HUES48 (cell line): ENCODE measurements around the gene KIAA1217.
A peak's percentile ranks its signal among the peaks of the same experiment; 100 is the strongest.
"Not testable (repeated sequence)": the region's sequence is repeated elsewhere in the genome, so short reads cannot be mapped to it uniquely, and the experiment has no call there.

Experiments
- H3K27ac ChIP-seq: one replicate; pipeline ENCODE4 v1.7.0; 2013; ENCODE audit warnings: low read depth, low read length, inconsistent platforms
- H3K27me3 ChIP-seq: 2 replicates; pipeline ENCODE4 v1.6.1; 2013; ENCODE audit warnings: mild to moderate bottlenecking, low read length; ENCODE audit not compliant: control insufficient read depth, insufficient read depth
- H3K36me3 ChIP-seq: 2 replicates; pipeline ENCODE4 v1.6.1; 2013; ENCODE audit warnings: low read length; ENCODE audit not compliant: control insufficient read depth, insufficient read depth
- H3K4me1 ChIP-seq: 2 replicates; pipeline ENCODE4 v1.6.1; 2013; ENCODE audit warnings: mild to moderate bottlenecking, low read length; ENCODE audit not compliant: control insufficient read depth, insufficient read depth
- H3K4me3 ChIP-seq: 2 replicates; pipeline ENCODE4 v1.5.1; 2013; ENCODE audit warnings: mild to moderate bottlenecking, low read depth, low read length
- H3K9ac ChIP-seq: 2 replicates; pipeline ENCODE4 v1.6.1; 2013; ENCODE audit warnings: mild to moderate bottlenecking, low read depth, low read length, moderate library complexity
- H3K9me3 ChIP-seq: 2 replicates; pipeline ENCODE4 v1.6.1; 2013; ENCODE audit warnings: low read length; ENCODE audit not compliant: control insufficient read depth, insufficient read depth

KIAA1217 gene

GRCh38 chr10:24442641-24443174 lies 233.8 kb downstream of the KIAA1217 start:
- not testable (repeated sequence) for H3K36me3 ChIP-seq, H3K27ac ChIP-seq, H3K9ac ChIP-seq, H3K4me1 ChIP-seq, H3K9me3 ChIP-seq, H3K4me3 ChIP-seq, H3K27me3 ChIP-seq

GRCh38 chr10:24444337-24444736 lies 235.4 kb downstream of the KIAA1217 start:
- H3K27ac ChIP-seq = no peak overlapping the region
- H3K36me3 ChIP-seq = 0 out of 2 replicates have a peak, but pooled peaks cover 4% of the 10 kb centered on the region
- H3K9me3 ChIP-seq = no peaks in the 10 kb centered on the region
- H3K9ac ChIP-seq = no peak overlapping the region
- no peak overlapping the region for H3K4me3 ChIP-seq
- no peaks in the 10 kb centered on the region for H3K27me3 ChIP-seq
- H3K4me1 ChIP-seq = peaks cover 9% of the 10 kb centered on the region; the same call in 1 of the 2 replicates

- H3K27ac ChIP-seq, H3K4me1 ChIP-seq, H3K27me3 ChIP-seq, H3K36me3 ChIP-seq, H3K4me3 ChIP-seq, H3K9me3 ChIP-seq, H3K9ac ChIP-seq: not testable (repeated sequence)
Observed at GRCh38 chr10:24445958-24446357, 237.0 kb downstream of the KIAA1217 start.

- H3K27me3 ChIP-seq = no peaks in the 10 kb centered on the region
- no peaks in the 10 kb centered on the region for H3K9me3 ChIP-seq
- no peak overlapping the region for H3K27ac ChIP-seq
- no peak overlapping the region for H3K9ac ChIP-seq
- no peaks in the 10 kb centered on the region for H3K36me3 ChIP-seq
- H3K4me3 ChIP-seq = no peak overlapping the region
- H3K4me1 ChIP-seq = peaks cover 8% of the 10 kb centered on the region
Observed at GRCh38 chr10:24446739-24447138, 237.8 kb downstream of the KIAA1217 start.

GRCh38 chr10:24448351-24448999 lies 239.5 kb downstream of the KIAA1217 start:
- no peak overlapping the region for H3K9ac ChIP-seq
- H3K27me3 ChIP-seq = no peaks in the 10 kb centered on the region
- no peak overlapping the region for H3K4me3 ChIP-seq
- H3K9me3 ChIP-seq = no peaks in the 10 kb centered on the region
- no peak overlapping the region for H3K27ac ChIP-seq
- peaks cover 8% of the 10 kb centered on the region for H3K4me1 ChIP-seq
- no peaks in the 10 kb centered on the region for H3K36me3 ChIP-seq

GRCh38 chr10:24449321-24449740 lies 240.4 kb downstream of the KIAA1217 start:
- Histone ChIP-seq H3K4me1 (peaks cover 8% of the 10 kb centered on the region), H3K27me3 (no peaks in the 10 kb centered on the region), H3K27ac (no peak overlapping the region), H3K9ac (no peak overlapping the region), H3K36me3 (no peaks in the 10 kb centered on the region), H3K4me3 (no peak overlapping the region), H3K9me3 (no peaks in the 10 kb centered on the region)

- H3K27me3 ChIP-seq = no peaks in the 10 kb centered on the region
- H3K4me3 ChIP-seq = no peak overlapping the region
- H3K9me3 ChIP-seq = no peaks in the 10 kb centered on the region
- H3K4me1 ChIP-seq = peaks cover 11% of the 10 kb centered on the region
- no peaks in the 10 kb centered on the region for H3K36me3 ChIP-seq
- no peak overlapping the region for H3K9ac ChIP-seq
- no peak overlapping the region for H3K27ac ChIP-seq
Observed at GRCh38 chr10:24449769-24450310, 240.9 kb downstream of the KIAA1217 start.

GRCh38 chr10:24451325-24451820 lies 242.4 kb downstream of the KIAA1217 start:
- peaks cover 11% of the 10 kb centered on the region for H3K4me1 ChIP-seq
- H3K9me3 ChIP-seq = no peaks in the 10 kb centered on the region
- no peaks in the 10 kb centered on the region for H3K36me3 ChIP-seq
- H3K27ac ChIP-seq = peak overlapping the region; percentile 30
- no peak overlapping the region for H3K4me3 ChIP-seq
- H3K9ac ChIP-seq = no peak overlapping the region
- no peaks in the 10 kb centered on the region for H3K27me3 ChIP-seq

- H3K9ac ChIP-seq = no peak overlapping the region
- no peak overlapping the region for H3K4me3 ChIP-seq
- H3K4me1 ChIP-seq = peaks cover 11% of the 10 kb centered on the region
- no peaks in the 10 kb centered on the region for H3K9me3 ChIP-seq
- H3K36me3 ChIP-seq = no peaks in the 10 kb centered on the region
- H3K27ac ChIP-seq = no peak overlapping the region
- H3K27me3 ChIP-seq = no peaks in the 10 kb centered on the region
Observed at GRCh38 chr10:24452030-24452429, 243.1 kb downstream of the KIAA1217 start.

- no peak overlapping the region for H3K27ac ChIP-seq
- no peak overlapping the region for H3K4me3 ChIP-seq
Observed at GRCh38 chr10:24453404-24453830, 244.5 kb downstream of the KIAA1217 start.

GRCh38 chr10:24453973-24454372 lies 245.0 kb downstream of the KIAA1217 start:
- Histone ChIP-seq H3K27ac (no peak overlapping the region), H3K9ac (no peak overlapping the region), H3K4me1 (peaks cover 14% of the 10 kb centered on the region), H3K27me3 (no peaks in the 10 kb centered on the region), H3K36me3 (no peaks in the 10 kb centered on the region), H3K9me3 (no peaks in the 10 kb centered on the region), H3K4me3 (no peak overlapping the region)

More at GRCh38 chr10:24453404-24453830, 244.5 kb downstream of the KIAA1217 start:
- Histone ChIP-seq H3K9ac (no peak overlapping the region), H3K36me3 (no peaks in the 10 kb centered on the region), H3K9me3 (no peaks in the 10 kb centered on the region), H3K27me3 (no peaks in the 10 kb centered on the region), H3K4me1 (peaks cover 14% of the 10 kb centered on the region)
